Measurements from ENCODE around the gene NECTIN3.

NECTIN3 gene

DNA sequence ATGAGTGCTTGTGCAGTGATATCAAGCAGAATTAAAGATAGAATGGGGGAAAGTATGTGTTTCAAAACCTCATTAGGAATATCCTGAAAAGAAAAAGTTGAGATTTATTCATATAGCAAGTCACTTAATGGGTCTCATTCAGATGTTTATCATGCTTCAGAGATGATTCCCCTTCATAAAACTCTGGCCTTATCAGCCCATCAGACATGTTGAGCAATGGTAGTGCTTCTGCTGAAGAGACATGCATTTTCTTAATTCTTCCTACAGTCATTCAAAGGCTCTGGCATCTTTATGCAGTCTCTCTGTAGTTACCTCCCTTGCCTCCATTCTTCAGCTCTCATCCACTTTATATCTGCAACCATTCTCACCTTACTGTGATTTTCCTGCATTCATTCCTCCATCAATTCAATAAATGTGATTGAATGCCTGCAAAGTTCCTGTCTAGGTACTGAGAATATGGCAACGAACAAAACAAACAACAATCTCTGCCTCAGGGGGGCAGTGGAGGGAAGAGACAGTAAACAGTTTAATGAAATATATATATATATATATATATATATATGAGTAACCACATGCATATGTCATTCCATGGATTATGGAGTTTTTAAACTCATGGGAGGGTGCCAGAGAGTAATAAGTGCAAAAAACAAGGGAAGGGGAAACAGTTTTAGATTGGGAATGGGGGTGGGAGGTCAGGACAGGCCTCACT, 138.5 kb downstream of the NECTIN3 start:
- DNase-seq, result no peak

GRCh38 chr3:111210866-111211564, 139.4 kb downstream of the NECTIN3 start:
- no peak for DNase-seq

- no peak for DNase-seq
These were observed 140.9 kb downstream of the NECTIN3 start for GRCh38 chr3:111212511-111212910.

DNA sequence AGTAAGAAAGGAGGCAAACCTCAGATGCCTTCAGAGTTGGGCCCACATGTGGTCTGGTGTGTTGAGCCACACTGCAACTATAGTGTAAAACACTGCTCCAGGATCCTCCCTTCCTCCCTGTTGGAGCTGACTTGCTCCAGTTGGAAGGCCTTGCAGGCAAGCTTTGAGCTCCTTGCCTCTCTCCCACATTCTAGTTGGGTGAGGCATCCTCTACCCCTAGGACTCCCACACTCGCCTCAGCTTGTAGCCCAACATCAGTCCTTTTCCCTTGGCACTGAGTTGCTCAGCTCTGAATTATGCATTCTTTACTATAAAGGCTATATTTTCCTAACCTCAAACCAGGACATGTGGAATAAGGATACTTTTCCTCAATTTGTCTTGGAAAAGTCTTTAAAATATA, 143.9 kb downstream of the NECTIN3 start:
- no peak for DNase-seq

DNA sequence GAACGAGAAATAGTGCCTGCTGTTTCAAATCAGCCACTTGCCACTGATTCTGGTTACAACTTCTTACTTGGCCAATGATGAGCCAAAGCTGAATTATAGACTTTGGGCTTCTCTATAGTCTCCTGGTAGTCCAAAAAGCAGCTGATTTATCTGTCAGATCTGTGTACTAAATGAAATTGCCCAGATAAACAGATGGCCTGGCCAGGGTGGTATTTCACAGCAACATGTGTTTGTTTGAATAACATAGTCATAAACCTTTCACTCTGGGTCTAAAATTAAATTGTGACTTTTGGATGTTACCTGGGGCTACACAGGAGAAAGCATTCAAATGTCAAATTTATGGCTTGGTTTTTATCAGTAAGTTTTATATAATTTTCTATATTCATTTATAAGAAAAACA, 147.0 kb downstream of the NECTIN3 start:
- no peak for DNase-seq

- no peak for DNase-seq
These were observed 155.6 kb downstream of the NECTIN3 start for GRCh38 chr3:111227216-111227615.

DNA sequence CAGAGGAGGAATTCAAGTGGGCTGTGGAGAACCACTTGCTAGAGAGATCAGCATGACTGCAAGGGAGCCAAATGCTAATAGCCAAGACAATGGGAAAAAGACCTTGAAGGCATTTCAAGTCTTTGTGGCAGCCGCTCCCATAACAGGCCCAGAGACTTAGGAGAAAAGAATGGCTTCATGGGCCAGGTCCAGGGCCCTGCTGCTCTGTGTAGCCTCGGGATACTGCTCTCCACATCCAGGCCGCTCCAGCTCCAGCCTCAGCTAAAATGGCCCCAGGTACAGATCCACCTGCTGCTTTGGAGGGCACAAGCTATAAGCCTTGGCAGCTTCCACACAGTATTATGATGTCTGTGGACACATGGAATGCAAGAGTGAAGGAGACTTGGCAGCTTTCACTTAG, 157.7 kb downstream of the NECTIN3 start:
- DNase-seq, result no peak

GRCh38 chr3:111236836-111237713, 165.5 kb downstream of the NECTIN3 start:
- DNase-seq, result no peak

DNA sequence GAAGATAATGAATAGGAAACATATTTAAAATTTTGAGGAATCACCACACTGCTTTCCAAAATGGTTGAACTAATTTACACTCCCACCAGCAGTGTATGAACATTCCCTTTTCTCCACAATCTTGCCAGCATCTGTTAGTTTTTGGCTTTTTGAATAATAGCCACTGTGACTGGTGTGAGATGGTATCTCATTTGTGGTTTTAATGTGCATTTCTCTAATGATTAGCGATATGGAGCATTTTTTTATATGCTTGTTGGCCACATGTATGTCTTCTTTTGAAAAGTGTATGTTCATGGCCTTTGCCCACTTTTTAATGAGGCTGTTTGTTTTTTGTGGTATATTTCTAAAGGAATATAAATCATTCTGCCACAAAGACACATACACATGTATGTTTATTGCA, 166.3 kb downstream of the NECTIN3 start:
- DNase-seq, result no peak

DNA sequence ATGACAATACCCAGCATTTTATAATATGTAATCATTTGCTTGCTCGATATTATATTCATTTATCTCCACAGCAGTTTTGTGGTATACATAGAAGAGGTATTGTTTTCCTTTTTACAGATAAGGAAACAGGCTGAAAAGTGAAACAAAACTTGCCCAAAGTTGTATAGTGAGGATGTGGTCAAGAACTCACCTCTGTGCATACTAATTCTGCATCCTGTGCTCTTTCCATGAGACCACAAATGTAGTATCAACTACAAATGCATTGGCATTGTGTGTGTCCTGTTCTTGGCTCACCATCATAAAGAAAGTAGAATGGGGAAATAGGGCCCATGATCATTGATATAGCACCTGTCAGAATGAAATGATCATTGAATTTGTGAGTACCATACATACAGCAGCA, 167.3 kb downstream of the NECTIN3 start:
- DNase-seq, result no peak

DNA sequence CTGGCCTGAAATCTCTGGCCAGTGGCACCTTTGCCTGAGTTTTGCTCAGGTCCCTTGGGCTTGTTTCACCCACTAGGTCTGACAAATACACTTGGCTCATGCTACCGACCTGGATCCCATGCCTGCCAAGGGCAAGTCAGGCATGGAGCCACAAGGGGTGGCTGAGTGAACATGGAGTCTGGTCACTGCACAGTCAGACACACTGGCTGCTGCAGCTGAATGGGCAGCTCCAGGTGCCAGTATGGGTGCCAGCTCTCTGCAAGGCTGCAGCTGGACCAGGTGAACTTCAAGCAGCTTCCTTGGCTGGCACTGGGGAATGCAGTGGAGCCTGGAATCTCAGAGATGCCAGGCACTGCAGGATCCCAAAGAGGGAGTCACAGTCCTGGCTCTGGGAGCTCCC, 170.3 kb downstream of the NECTIN3 start:
- DNase-seq, result no peak
